Measurements from ENCODE around the gene SIRT2.

- TF ChIP-seq POLR2AphosphoS5 (IDR thresholded peaks at IDR 0.05; ENCODE audit: borderline replicate concordance, low read depth, low read length), result no peak
- no peak for TF ChIP-seq EZH2 (IDR thresholded peaks at IDR 0.05)
Measured at GRCh38 chr19:38919837-38920601, 20.6 kb upstream of the SIRT2 start.

Data from SK-N-MC (cell line).